K562 (cell line): ENCODE results near the gene NKX2-2.

ENCODE experiments used
- HDAC6 ChIP-seq: IDR thresholded peaks from 2 replicates; pipeline ENCODE4 v1.6.1; 2012; ENCODE audit warnings: low read depth, mild to moderate bottlenecking, control low read depth, inconsistent platforms, low read length, moderate library complexity
- KAT2B ChIP-seq: IDR thresholded peaks from one replicate; pipeline ENCODE4 v1.6.1; 2012; ENCODE audit warnings: low read depth, mild to moderate bottlenecking, control low read depth, inconsistent platforms, low read length, moderate library complexity
- MAFK ChIP-seq: IDR thresholded peaks from 2 replicates; pipeline ENCODE4 v1.6.1; 2011; ENCODE audit warnings: low read length, improper control_type of control experiment
- TBP ChIP-seq: optimal IDR thresholded peaks from 2 replicates; pipeline ENCODE3; 2011; ENCODE audit warnings: low read depth, low read length, improper control_type of control experiment
- THAP7 ChIP-seq: fragments of 250-450 bp; sonication (Bioruptor Pico); IDR thresholded peaks from 2 replicates; pipeline ENCODE4 v1.5.0; 2021

- no peak for TF ChIP-seq MAFK
- no peak for TF ChIP-seq TBP
- TF ChIP-seq THAP7: no peak
- TF ChIP-seq KAT2B: no peak
- TF ChIP-seq HDAC6: no peak
Observed at GRCh38 chr20:21519136-21519584, 5.3 kb upstream of the NKX2-2 start.
